Endothelial cell of umbilical vein (primary cell): ENCODE measurements around the gene TRIM3. TPM values are rescaled to one million over a fixed set of nuclear protein-coding genes. Genes with fewer than 3 reads are reported as not detected.

Experiments used
- BruUV-seq: library from RNA; stranded (reverse); fragments of 400-500 nt; replicated peaks from 2 replicates; lab custom pipeline; 2021; lab: Mats Ljungman, UMichigan
- CTCF ChIA-PET: fragments of 300-600, 350-600 bp; sonication (Branson Sonifier 250); formaldehyde crosslinking; loops from one replicate; lab custom pipeline; 2021; ENCODE audit warnings: antibody characterized with exemption, inconsistent platforms; lab: Charles Lee
- POLR2A ChIA-PET: fragments of 300-600, 350-600 bp; sonication (Branson Sonifier 250); formaldehyde crosslinking; loops from one replicate; lab custom pipeline; 2021; ENCODE audit warnings: antibody characterized with exemption, inconsistent platforms; lab: Charles Lee
- DNase-seq: peaks from one replicate; pipeline ENCODE4 v3.0.0-alpha.2; 2011; ENCODE audit warnings: low read depth, low spot score
- FAIRE-seq: peaks from 2 replicates; lab custom pipeline; 2011; peaks lifted over from hg19 to GRCh38; lab: Jason Lieb, UNC
- H2AFZ ChIP-seq: 2 replicates; pipeline ENCODE4 v1.6.0; 2012; ENCODE audit warnings: low read depth, low read length, control low read depth, inconsistent platforms
- H3K27ac ChIP-seq: 2 replicates; pipeline ENCODE4 v1.5.1; 2011; ENCODE audit warnings: low read depth, mild to moderate bottlenecking, control low read depth, low read length, moderate library complexity; ENCODE audit not compliant: insufficient read depth
- H3K27me3 ChIP-seq, 2 experiments: 2 replicates each; pipeline versions ENCODE4 v1.6.0 to v1.6.1; 2011; ENCODE audit warnings: low read length in 2 of 2, mixed read lengths in 1 of 2; ENCODE audit not compliant: control insufficient read depth in 2 of 2, insufficient read depth in 2 of 2
- H3K36me3 ChIP-seq, 2 experiments: 2 replicates in 1 of 2; 3 replicates in 1 of 2; pipeline ENCODE4 v1.5.1; 2011; ENCODE audit warnings: low read length in 2 of 2, mild to moderate bottlenecking in 1 of 2, moderate library complexity in 1 of 2; ENCODE audit not compliant: control insufficient read depth in 2 of 2, insufficient read depth in 2 of 2; ENCODE audit errors: extremely low read depth in 1 of 2
- H3K4me1 ChIP-seq: 3 replicates; pipeline ENCODE4 v1.5.1; 2011; ENCODE audit warnings: mild to moderate bottlenecking, low read length; ENCODE audit not compliant: control insufficient read depth, insufficient read depth; ENCODE audit errors: extremely low read depth
- H3K4me2 ChIP-seq: 2 replicates; pipeline ENCODE4 v1.6.1; 2011; ENCODE audit warnings: low read length, control low read depth, mixed read lengths; ENCODE audit not compliant: insufficient read depth
- H3K4me3 ChIP-seq, 3 experiments: fragments of 200-600 bp in 1 of 3; sonication (generic), shearing (Covaris generic) in 1 of 3; replicated peaks in 1 of 3; 2 replicates each; pipeline ENCODE4 v1.5.1; 2011 to 2016; ENCODE audit warnings: control low read depth in 3 of 3, low read length in 3 of 3, mild to moderate bottlenecking in 2 of 3, inconsistent platforms in 1 of 3, low read depth in 1 of 3, moderate library complexity in 1 of 3; ENCODE audit not compliant: insufficient read depth in 1 of 3
- H3K79me2 ChIP-seq: 2 replicates; pipeline ENCODE4 v1.6.0; 2012; ENCODE audit warnings: low read length, inconsistent platforms; ENCODE audit not compliant: control insufficient read depth, insufficient read depth
- H3K9ac ChIP-seq: replicated peaks from 2 replicates; pipeline ENCODE3; 2011; ENCODE audit warnings: low read length, control low read depth; ENCODE audit not compliant: insufficient read depth; ENCODE audit errors: extremely low read depth
- H3K9me1 ChIP-seq: replicated peaks from 3 replicates; pipeline ENCODE4 v1.6.0; 2011; ENCODE audit warnings: mild to moderate bottlenecking, low read length; ENCODE audit not compliant: control insufficient read depth, insufficient read depth; ENCODE audit errors: extremely low read depth
- H3K9me3 ChIP-seq: replicated peaks from 2 replicates; pipeline ENCODE4 v1.5.1; 2012; ENCODE audit warnings: low read length, inconsistent platforms; ENCODE audit not compliant: control insufficient read depth, insufficient read depth
- H4K20me1 ChIP-seq: replicated peaks from 2 replicates; pipeline ENCODE3; 2011; ENCODE audit warnings: mild to moderate bottlenecking, low read length; ENCODE audit not compliant: control insufficient read depth, insufficient read depth; ENCODE audit errors: extremely low read depth
- CTCF ChIP-seq, 2 donors: IDR thresholded peaks; 1 replicate in 1 of 2; 2 replicates in 1 of 2; pipeline ENCODE4 v1.5.1; 2011; ENCODE audit warnings: low read length in 2 of 2, mild to moderate bottlenecking in 2 of 2, moderate library complexity in 2 of 2, control low read depth in 1 of 2, inconsistent platforms in 1 of 2, low read depth in 1 of 2; ENCODE audit not compliant: insufficient read depth in 1 of 2; ENCODE audit errors: extremely low read depth in 1 of 2
- EZH2 ChIP-seq: IDR thresholded peaks from 2 replicates; pipeline ENCODE4 v1.6.1; 2012; ENCODE audit warnings: borderline replicate concordance, low read depth, mild to moderate bottlenecking, moderate library complexity, low read length, inconsistent platforms; ENCODE audit not compliant: severe bottlenecking
- FOS ChIP-seq: IDR thresholded peaks from 2 replicates; pipeline ENCODE4 v1.6.1; 2011; ENCODE audit warnings: mild to moderate bottlenecking, low read length, moderate library complexity, borderline replicate concordance; ENCODE audit not compliant: insufficient read depth
- GATA2 ChIP-seq: IDR thresholded peaks from 2 replicates; pipeline ENCODE4 v1.7.0; 2011; ENCODE audit warnings: low read depth, mild to moderate bottlenecking, moderate library complexity, mixed read lengths, low read length; ENCODE audit not compliant: insufficient read length, insufficient read depth
- JUN ChIP-seq: IDR thresholded peaks from 2 replicates; pipeline ENCODE4 v1.6.1; 2011; ENCODE audit warnings: borderline replicate concordance, low read depth; ENCODE audit not compliant: insufficient read length, insufficient read depth
- MAX ChIP-seq: IDR thresholded peaks from 2 replicates; pipeline ENCODE4 v1.6.1; 2011; ENCODE audit not compliant: insufficient read depth, insufficient read length
- MYC ChIP-seq: IDR thresholded peaks from one replicate; pipeline ENCODE4 v1.6.1; 2011; ENCODE audit warnings: mild to moderate bottlenecking, low read depth, low read length
- POLR2A ChIP-seq: IDR thresholded peaks from 2 replicates; pipeline ENCODE4 v1.6.1; 2012; ENCODE audit warnings: low read depth, mild to moderate bottlenecking, control low read depth, low read length
- POLR2AphosphoS5 ChIP-seq: IDR thresholded peaks from 2 replicates; pipeline ENCODE4 v1.6.1; 2012; ENCODE audit warnings: low read depth, mild to moderate bottlenecking, control low read depth, low read length, moderate library complexity; ENCODE audit not compliant: insufficient read depth
- dilution Hi-C: fragments of 300-500 bp; cut with MboI; formaldehyde crosslinking; loops from one replicate; pipeline ENCODE4 v1.15.0; 2019; ENCODE audit warnings: low sequenced_read_pairs; ENCODE audit not compliant: extremely low pct_ligation_motif_present
- intact Hi-C: fragments of 100-400 bp; cut with micrococcal nuclease; formaldehyde crosslinking; loops from one replicate; pipeline ENCODE4 v1.10.0; 2022
- polyA plus RNA-seq, 4 experiments: library from polyadenylated mRNA; depleted of rRNA in 3 of 4; stranded (reverse) in 3 of 4; unstranded in 1 of 4; fragments of >200 nt; gene quantifications; 2 replicates each; pipeline versions ENCODE4 v1.2.1 to v1.2.3, GENCODE V29; 2011 to 2012; ENCODE audit warnings: missing spikeins in 1 of 4
- total RNA-seq: library from RNA; stranded (reverse); gene quantifications from 2 replicates; pipeline ENCODE4 v1.2.3, GENCODE V29; 2021

Gene TRIM3
- total and polyA plus RNA-seq, 2 donors (not counting 3 experiments of a cell fraction or from before 2014, with no cell fraction given): 21.8 to 29.2 TPM

GRCh38 chr11:6403539-6403938 lies 70.2 kb downstream of the TRIM3 start:
- peaks cover 2 to 4% of the 10 kb centered on the region in 2 experiments for H3K36me3 ChIP-seq
- no peak overlapping the region for H3K27ac ChIP-seq
- ChIA-PET CTCF (interaction anchor here (0.7 to 2.4 kb wide), 8 partner anchors 10 to 352 kb away, joined by 3 to 9 read pairs (median 4); partner anchors contain the start of gene APBB1), POLR2A (interaction anchor here (1.5 kb wide), 1 partner anchor 13 kb away, joined by 5 read pairs; the partner anchor contains the start of gene SMPD1)
- no peaks in the 10 kb centered on the region for H3K9me1 ChIP-seq
- H3K4me2 ChIP-seq: no peak overlapping the region
- no peak for DNase-seq
- H4K20me1 ChIP-seq: no peaks in the 10 kb centered on the region
- H3K27me3 ChIP-seq: no peaks in the 10 kb centered on the region
- no peak overlapping the region for H3K9ac ChIP-seq
- H3K9me3 ChIP-seq: no peaks in the 10 kb centered on the region
- no peak for FAIRE-seq
- intact Hi-C loops (no loop called here), dilution Hi-C loops (no loop called here)
- no peak overlapping the region for H2AFZ ChIP-seq
- no TSS peak for BruUV-seq
- no peaks in the 10 kb centered on the region for H3K4me1 ChIP-seq
- H3K79me2 ChIP-seq: no peaks in the 10 kb centered on the region
- H3K4me3 ChIP-seq: no peak overlapping the region
- TF ChIP-seq POLR2A (no peak), POLR2AphosphoS5 (no peak), GATA2 (no peak), CTCF (IDR thresholded peaks at IDR 0.05; ENCODE audit: extremely low read depth in 1 of 2, insufficient read depth in 1 of 2, low read depth in 1 of 2, low read length in 2 of 2) (no peak)

- no TSS peak for BruUV-seq
Observed at GRCh38 chr11:6402561-6402981, 71.2 kb downstream of the TRIM3 start.

More at GRCh38 chr11:6402561-6402981, 71.2 kb downstream of the TRIM3 start:
- Histone ChIP-seq H3K9me3 (no peaks in the 10 kb centered on the region), H3K27ac (no peak overlapping the region), H3K36me3 (peaks cover 2 to 6% of the 10 kb centered on the region in 2 experiments), H3K4me1 (no peaks in the 10 kb centered on the region), H3K79me2 (no peaks in the 10 kb centered on the region), H4K20me1 (no peaks in the 10 kb centered on the region), H3K9me1 (no peaks in the 10 kb centered on the region), H3K27me3 (no peaks in the 10 kb centered on the region), H3K9ac (no peak overlapping the region), H2AFZ (no peak overlapping the region), H3K4me3 (no peak overlapping the region), H3K4me2 (no peak overlapping the region)
- FAIRE-seq (no peak), DNase-seq (no peak)
- TF ChIP-seq CTCF (IDR thresholded peaks at IDR 0.05; ENCODE audit: extremely low read depth in 1 of 2, insufficient read depth in 1 of 2, low read depth in 1 of 2, low read length in 2 of 2) (no peak), EZH2 (no peak), MYC (no peak), JUN (no peak), MAX (no peak), POLR2A (no peak), GATA2 (no peak), POLR2AphosphoS5 (no peak), FOS (no peak)
- dilution Hi-C loops: no loop called here
- CTCF ChIA-PET: interaction anchor here (0.9 to 2.4 kb wide), 8 partner anchors 9 to 103 kb away, joined by 3 to 9 read pairs (median 4); partner anchors contain the start of gene APBB1
- POLR2A ChIA-PET: interaction anchor here (1.5 kb wide), 1 partner anchor 12 kb away, joined by 5 read pairs; the partner anchor contains the start of gene SMPD1
- intact Hi-C loops: no loop called here
